ENCODE measurements around the gene CDKAL1. TPM values are rescaled to one million over a fixed set of nuclear protein-coding genes. Genes with fewer than 3 reads are reported as not detected.
"Not testable (repeated sequence)": the region's sequence is repeated elsewhere in the genome, so short reads cannot be mapped to it uniquely, and the experiment has no call there.

The CDKAL1 gene
- total RNA-seq, 1 experiment from 2014 or later, result 11.8 TPM

GRCh38 chr6:20610636-20611370 lies 76.5 kb downstream of the CDKAL1 start:
- Mint-ChIP-seq H3K36me3 (ENCODE audit: insufficient read depth, unreplicated experiment) (peaks cover 6% of the 10 kb centered on the region), H3K4me1 (ENCODE audit: insufficient read depth, unreplicated experiment) (peaks cover 7% of the 10 kb centered on the region), H3K27ac (ENCODE audit: low read depth, unreplicated experiment) (no peak overlapping the region), H3K9me3 (ENCODE audit: unreplicated experiment) (peaks cover 8% of the 10 kb centered on the region), H3K27me3 (ENCODE audit: insufficient read depth, unreplicated experiment) (no peaks in the 10 kb centered on the region), H3K4me3 (ENCODE audit: unreplicated experiment) (no peak overlapping the region)
- TF ChIP-seq CTCF (IDR thresholded peaks at IDR 0.05; ENCODE audit: unreplicated experiment), result no peak
- CTCF ChIA-PET, result no interaction called here
- POLR2A ChIA-PET, result interaction anchor here (0.6 to 1.2 kb wide), 2 partner anchors 10 to 630 kb away, joined by 3 read pairs; no protein-coding TSS in a partner anchor
- DNase-seq (ENCODE audit: unreplicated experiment), result no peak
- no TSS peak for BruUV-seq (replicated peaks)
- intact Hi-C loops (cut with micrococcal nuclease), result no loop called here

- DNase-seq (ENCODE audit: unreplicated experiment); CTCF ChIA-PET; H3K36me3 Mint-ChIP-seq (ENCODE audit: insufficient read depth, unreplicated experiment); POLR2A ChIA-PET; H3K4me1 Mint-ChIP-seq (ENCODE audit: insufficient read depth, unreplicated experiment); BruUV-seq (replicated peaks); H3K27ac Mint-ChIP-seq (ENCODE audit: low read depth, unreplicated experiment); H3K9me3 Mint-ChIP-seq (ENCODE audit: unreplicated experiment); H3K4me3 Mint-ChIP-seq (ENCODE audit: unreplicated experiment); intact Hi-C loops (cut with micrococcal nuclease); H3K27me3 Mint-ChIP-seq (ENCODE audit: insufficient read depth, unreplicated experiment): not testable (repeated sequence)
These were observed 83.3 kb downstream of the CDKAL1 start for GRCh38 chr6:20617537-20617936.

- intact Hi-C loops (cut with micrococcal nuclease), result no loop called here
- no peak for TF ChIP-seq CTCF (IDR thresholded peaks at IDR 0.05; ENCODE audit: unreplicated experiment)
- H3K27me3 Mint-ChIP-seq (ENCODE audit: insufficient read depth, unreplicated experiment), result no peaks in the 10 kb centered on the region
- no peaks in the 10 kb centered on the region for H3K36me3 Mint-ChIP-seq (ENCODE audit: insufficient read depth, unreplicated experiment)
- no peak overlapping the region for H3K4me3 Mint-ChIP-seq (ENCODE audit: unreplicated experiment)
- ChIA-PET POLR2A (interaction anchor here (0.6 to 1.4 kb wide), 2 partner anchors 9 to 1818 kb away, joined by 3 read pairs; no protein-coding TSS in a partner anchor), CTCF (no interaction called here)
- peaks cover 4% of the 10 kb centered on the region for H3K4me1 Mint-ChIP-seq (ENCODE audit: insufficient read depth, unreplicated experiment)
- no TSS peak for BruUV-seq (replicated peaks)
- H3K9me3 Mint-ChIP-seq (ENCODE audit: unreplicated experiment), result no peaks in the 10 kb centered on the region
- no peak overlapping the region for H3K27ac Mint-ChIP-seq (ENCODE audit: low read depth, unreplicated experiment)
- no peak for DNase-seq (ENCODE audit: unreplicated experiment)
These were observed 85.8 kb downstream of the CDKAL1 start for GRCh38 chr6:20620043-20620442.

GRCh38 chr6:20623761-20624160 lies 89.5 kb downstream of the CDKAL1 start:
- Mint-ChIP-seq H3K27ac (ENCODE audit: low read depth, unreplicated experiment) (no peak overlapping the region), H3K4me1 (ENCODE audit: insufficient read depth, unreplicated experiment) (peaks cover 4% of the 10 kb centered on the region), H3K9me3 (ENCODE audit: unreplicated experiment) (no peaks in the 10 kb centered on the region), H3K36me3 (ENCODE audit: insufficient read depth, unreplicated experiment) (no peaks in the 10 kb centered on the region), H3K27me3 (ENCODE audit: insufficient read depth, unreplicated experiment) (no peaks in the 10 kb centered on the region), H3K4me3 (ENCODE audit: unreplicated experiment) (no peak overlapping the region)
- no peak for DNase-seq (ENCODE audit: unreplicated experiment)
- no TSS peak for BruUV-seq (replicated peaks)
- POLR2A ChIA-PET, result no interaction called here
- intact Hi-C loops (cut with micrococcal nuclease), result no loop called here
- CTCF ChIA-PET, result no interaction called here
- no peak for TF ChIP-seq CTCF (IDR thresholded peaks at IDR 0.05; ENCODE audit: unreplicated experiment)
